SK-N-SH (cell line): ENCODE results near the gene RNF19B.

Source experiments
- EP300 ChIP-seq, 2 experiments: IDR thresholded peaks; 2 replicates each; pipeline versions ENCODE4 v1.4.0 to v1.6.1; 2012; ENCODE audit warnings: borderline replicate concordance in 1 of 2, low read depth in 1 of 2, low read length in 1 of 2
- FOXM1 ChIP-seq: IDR thresholded peaks from 2 replicates; pipeline ENCODE4 v1.4.0; 2012; ENCODE audit warnings: low read depth, mild to moderate bottlenecking
- JUND ChIP-seq: IDR thresholded peaks from 2 replicates; pipeline ENCODE4 v1.4.0; 2012
- MXI1 ChIP-seq: IDR thresholded peaks from 2 replicates; pipeline ENCODE4 v1.6.1; 2012; ENCODE audit warnings: mild to moderate bottlenecking, low read depth, low read length, improper control_type of control experiment
- POLR2AphosphoS5 ChIP-seq: IDR thresholded peaks from 2 replicates; pipeline ENCODE4 v1.6.1; 2012; ENCODE audit warnings: low read depth, low read length
- SIN3A ChIP-seq: IDR thresholded peaks from 2 replicates; pipeline ENCODE4 v1.6.1; 2012; ENCODE audit warnings: low read depth, mild to moderate bottlenecking, low read length, moderate library complexity, borderline replicate concordance
- SMC3 ChIP-seq: IDR thresholded peaks from 2 replicates; pipeline ENCODE4 v1.6.1; 2012; ENCODE audit warnings: low read depth, low read length, improper control_type of control experiment
- TAF1 ChIP-seq: IDR thresholded peaks from 2 replicates; pipeline ENCODE4 v1.6.1; 2012; ENCODE audit warnings: low read depth, mild to moderate bottlenecking, low read length, moderate library complexity, borderline replicate concordance
- YY1 ChIP-seq: IDR thresholded peaks from 2 replicates; pipeline ENCODE4 v1.4.0; 2012; ENCODE audit warnings: low read depth, mild to moderate bottlenecking
- TF ChIP-seq, protein P1 (sequence below): fragments of 200-600 bp; sonication (generic); IDR thresholded peaks from 2 replicates; pipeline ENCODE4 v1.6.1; 2017; ENCODE audit warnings: antibody characterized with exemption, mild to moderate bottlenecking, moderate library complexity
- TF ChIP-seq, protein P2 (sequence below): IDR thresholded peaks from 2 replicates; pipeline ENCODE4 v1.6.1; 2012; ENCODE audit warnings: mild to moderate bottlenecking, low read depth, low read length, moderate library complexity
- TF ChIP-seq, protein P3 (sequence below): IDR thresholded peaks from 2 replicates; pipeline ENCODE4 v1.4.0; 2012; ENCODE audit warnings: low read depth, borderline replicate concordance
- TF ChIP-seq, protein P4 (sequence below): IDR thresholded peaks from 2 replicates; pipeline ENCODE4 v1.4.0; 2012; ENCODE audit warnings: low read depth, borderline replicate concordance

DNA sequence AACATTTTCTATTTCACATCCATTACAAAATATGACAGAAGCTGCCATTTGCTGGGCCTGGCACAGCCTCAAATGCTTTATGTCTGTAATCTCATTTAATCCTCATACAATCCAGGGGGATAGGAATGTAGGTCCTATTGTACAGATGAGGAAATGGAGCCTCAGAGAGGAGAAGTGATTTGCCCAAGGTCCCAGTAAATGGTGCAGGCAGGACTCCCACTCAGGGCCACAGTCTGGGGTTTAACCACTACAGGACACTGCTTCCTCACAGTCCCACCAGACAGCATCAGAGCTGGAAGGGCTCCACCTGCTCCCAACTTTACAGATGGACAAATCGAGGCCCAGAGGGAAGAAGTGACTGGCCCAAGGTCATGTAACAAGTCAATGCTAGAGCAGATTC lies 20.6 kb upstream of the RNF19B start:
- TF ChIP-seq, protein P1, sequence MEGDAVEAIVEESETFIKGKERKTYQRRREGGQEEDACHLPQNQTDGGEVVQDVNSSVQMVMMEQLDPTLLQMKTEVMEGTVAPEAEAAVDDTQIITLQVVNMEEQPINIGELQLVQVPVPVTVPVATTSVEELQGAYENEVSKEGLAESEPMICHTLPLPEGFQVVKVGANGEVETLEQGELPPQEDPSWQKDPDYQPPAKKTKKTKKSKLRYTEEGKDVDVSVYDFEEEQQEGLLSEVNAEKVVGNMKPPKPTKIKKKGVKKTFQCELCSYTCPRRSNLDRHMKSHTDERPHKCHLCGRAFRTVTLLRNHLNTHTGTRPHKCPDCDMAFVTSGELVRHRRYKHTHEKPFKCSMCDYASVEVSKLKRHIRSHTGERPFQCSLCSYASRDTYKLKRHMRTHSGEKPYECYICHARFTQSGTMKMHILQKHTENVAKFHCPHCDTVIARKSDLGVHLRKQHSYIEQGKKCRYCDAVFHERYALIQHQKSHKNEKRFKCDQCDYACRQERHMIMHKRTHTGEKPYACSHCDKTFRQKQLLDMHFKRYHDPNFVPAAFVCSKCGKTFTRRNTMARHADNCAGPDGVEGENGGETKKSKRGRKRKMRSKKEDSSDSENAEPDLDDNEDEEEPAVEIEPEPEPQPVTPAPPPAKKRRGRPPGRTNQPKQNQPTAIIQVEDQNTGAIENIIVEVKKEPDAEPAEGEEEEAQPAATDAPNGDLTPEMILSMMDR: no peak
- TF ChIP-seq MXI1: no peak
- no peak for TF ChIP-seq JUND
- no peak for TF ChIP-seq POLR2AphosphoS5
- no peak for TF ChIP-seq TAF1
- TF ChIP-seq, protein P2, sequence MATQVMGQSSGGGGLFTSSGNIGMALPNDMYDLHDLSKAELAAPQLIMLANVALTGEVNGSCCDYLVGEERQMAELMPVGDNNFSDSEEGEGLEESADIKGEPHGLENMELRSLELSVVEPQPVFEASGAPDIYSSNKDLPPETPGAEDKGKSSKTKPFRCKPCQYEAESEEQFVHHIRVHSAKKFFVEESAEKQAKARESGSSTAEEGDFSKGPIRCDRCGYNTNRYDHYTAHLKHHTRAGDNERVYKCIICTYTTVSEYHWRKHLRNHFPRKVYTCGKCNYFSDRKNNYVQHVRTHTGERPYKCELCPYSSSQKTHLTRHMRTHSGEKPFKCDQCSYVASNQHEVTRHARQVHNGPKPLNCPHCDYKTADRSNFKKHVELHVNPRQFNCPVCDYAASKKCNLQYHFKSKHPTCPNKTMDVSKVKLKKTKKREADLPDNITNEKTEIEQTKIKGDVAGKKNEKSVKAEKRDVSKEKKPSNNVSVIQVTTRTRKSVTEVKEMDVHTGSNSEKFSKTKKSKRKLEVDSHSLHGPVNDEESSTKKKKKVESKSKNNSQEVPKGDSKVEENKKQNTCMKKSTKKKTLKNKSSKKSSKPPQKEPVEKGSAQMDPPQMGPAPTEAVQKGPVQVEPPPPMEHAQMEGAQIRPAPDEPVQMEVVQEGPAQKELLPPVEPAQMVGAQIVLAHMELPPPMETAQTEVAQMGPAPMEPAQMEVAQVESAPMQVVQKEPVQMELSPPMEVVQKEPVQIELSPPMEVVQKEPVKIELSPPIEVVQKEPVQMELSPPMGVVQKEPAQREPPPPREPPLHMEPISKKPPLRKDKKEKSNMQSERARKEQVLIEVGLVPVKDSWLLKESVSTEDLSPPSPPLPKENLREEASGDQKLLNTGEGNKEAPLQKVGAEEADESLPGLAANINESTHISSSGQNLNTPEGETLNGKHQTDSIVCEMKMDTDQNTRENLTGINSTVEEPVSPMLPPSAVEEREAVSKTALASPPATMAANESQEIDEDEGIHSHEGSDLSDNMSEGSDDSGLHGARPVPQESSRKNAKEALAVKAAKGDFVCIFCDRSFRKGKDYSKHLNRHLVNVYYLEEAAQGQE: no peak
- TF ChIP-seq YY1: no peak
- TF ChIP-seq EP300 (IDR thresholded peaks at IDR 0.05; ENCODE audit: borderline replicate concordance in 1 of 2, low read depth in 1 of 2, low read length in 1 of 2): no peak
- TF ChIP-seq, protein P3, sequence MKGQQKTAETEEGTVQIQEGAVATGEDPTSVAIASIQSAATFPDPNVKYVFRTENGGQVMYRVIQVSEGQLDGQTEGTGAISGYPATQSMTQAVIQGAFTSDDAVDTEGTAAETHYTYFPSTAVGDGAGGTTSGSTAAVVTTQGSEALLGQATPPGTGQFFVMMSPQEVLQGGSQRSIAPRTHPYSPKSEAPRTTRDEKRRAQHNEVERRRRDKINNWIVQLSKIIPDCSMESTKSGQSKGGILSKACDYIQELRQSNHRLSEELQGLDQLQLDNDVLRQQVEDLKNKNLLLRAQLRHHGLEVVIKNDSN: no peak
- TF ChIP-seq, protein P4, sequence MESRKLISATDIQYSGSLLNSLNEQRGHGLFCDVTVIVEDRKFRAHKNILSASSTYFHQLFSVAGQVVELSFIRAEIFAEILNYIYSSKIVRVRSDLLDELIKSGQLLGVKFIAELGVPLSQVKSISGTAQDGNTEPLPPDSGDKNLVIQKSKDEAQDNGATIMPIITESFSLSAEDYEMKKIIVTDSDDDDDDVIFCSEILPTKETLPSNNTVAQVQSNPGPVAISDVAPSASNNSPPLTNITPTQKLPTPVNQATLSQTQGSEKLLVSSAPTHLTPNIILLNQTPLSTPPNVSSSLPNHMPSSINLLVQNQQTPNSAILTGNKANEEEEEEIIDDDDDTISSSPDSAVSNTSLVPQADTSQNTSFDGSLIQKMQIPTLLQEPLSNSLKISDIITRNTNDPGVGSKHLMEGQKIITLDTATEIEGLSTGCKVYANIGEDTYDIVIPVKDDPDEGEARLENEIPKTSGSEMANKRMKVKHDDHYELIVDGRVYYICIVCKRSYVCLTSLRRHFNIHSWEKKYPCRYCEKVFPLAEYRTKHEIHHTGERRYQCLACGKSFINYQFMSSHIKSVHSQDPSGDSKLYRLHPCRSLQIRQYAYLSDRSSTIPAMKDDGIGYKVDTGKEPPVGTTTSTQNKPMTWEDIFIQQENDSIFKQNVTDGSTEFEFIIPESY: no peak
- no peak for TF ChIP-seq SMC3
- TF ChIP-seq FOXM1: no peak
- TF ChIP-seq SIN3A: no peak
